ENCODE measurements around the gene CALD1. TPM values are rescaled to one million over a fixed set of nuclear protein-coding genes. Genes with fewer than 3 reads are reported as not detected.
A peak's percentile ranks its signal among the peaks of the same experiment; 100 is the strongest.

Gene CALD1
- polyA plus RNA-seq, 10 donors, result 121 to 190 (median 136) TPM

GRCh38 chr7:134920026-134920753 is 140.8 kb downstream of the CALD1 start:
- DNase-seq, result peak in 2 of 3 donors; percentile 36 to 91

GRCh38 chr7:134922720-134923704 is 143.6 kb downstream of the CALD1 start:
- DNase-seq, result no peak

GRCh38 chr7:134925766-134926165 is 146.3 kb downstream of the CALD1 start:
- no peak for DNase-seq

GRCh38 chr7:134926396-134926795 is 147.0 kb downstream of the CALD1 start:
- no peak for DNase-seq

GRCh38 chr7:134927076-134927475 is 147.6 kb downstream of the CALD1 start:
- DNase-seq, result no peak

- DNase-seq, result no peak
These were observed 148.3 kb downstream of the CALD1 start for GRCh38 chr7:134927723-134928122.

- no peak for DNase-seq
These were observed 149.1 kb downstream of the CALD1 start for GRCh38 chr7:134928554-134928953.

GRCh38 chr7:134931487-134931886 is 152.1 kb downstream of the CALD1 start:
- no peak for DNase-seq

GRCh38 chr7:134932707-134933370 is 153.4 kb downstream of the CALD1 start:
- no peak for DNase-seq

GRCh38 chr7:134933460-134934068 is 154.1 kb downstream of the CALD1 start:
- DNase-seq, result no peak

- DNase-seq, result no peak
These were observed 156.3 kb downstream of the CALD1 start for GRCh38 chr7:134935701-134936100.

- DNase-seq, result no peak
These were observed 157.6 kb downstream of the CALD1 start for GRCh38 chr7:134936893-134937510.

- DNase-seq, result no peak
These were observed 158.7 kb downstream of the CALD1 start for GRCh38 chr7:134938141-134938540.

GRCh38 chr7:134939136-134939535 is 159.7 kb downstream of the CALD1 start:
- no peak for DNase-seq

- no peak for DNase-seq
These were observed 161.3 kb downstream of the CALD1 start for GRCh38 chr7:134940729-134941128.

GRCh38 chr7:134941185-134941900 is 161.9 kb downstream of the CALD1 start:
- DNase-seq, result peak in 1 of 3 donors; percentile 66

- DNase-seq, result no peak
These were observed 162.5 kb downstream of the CALD1 start for GRCh38 chr7:134941952-134942351.

- DNase-seq, result no peak
These were observed 163.4 kb downstream of the CALD1 start for GRCh38 chr7:134942690-134943466.

- peak in 2 of 3 donors; percentile 41 to 61 for DNase-seq
These were observed 164.5 kb downstream of the CALD1 start for GRCh38 chr7:134943785-134944400.
